Measurements from ENCODE around the gene POU2F3. TPM values are rescaled to one million over a fixed set of nuclear protein-coding genes. Genes with fewer than 3 reads are reported as not detected.

Gene POU2F3
- total RNA-seq, 1 donor from 2014 or later = not detected

DNA sequence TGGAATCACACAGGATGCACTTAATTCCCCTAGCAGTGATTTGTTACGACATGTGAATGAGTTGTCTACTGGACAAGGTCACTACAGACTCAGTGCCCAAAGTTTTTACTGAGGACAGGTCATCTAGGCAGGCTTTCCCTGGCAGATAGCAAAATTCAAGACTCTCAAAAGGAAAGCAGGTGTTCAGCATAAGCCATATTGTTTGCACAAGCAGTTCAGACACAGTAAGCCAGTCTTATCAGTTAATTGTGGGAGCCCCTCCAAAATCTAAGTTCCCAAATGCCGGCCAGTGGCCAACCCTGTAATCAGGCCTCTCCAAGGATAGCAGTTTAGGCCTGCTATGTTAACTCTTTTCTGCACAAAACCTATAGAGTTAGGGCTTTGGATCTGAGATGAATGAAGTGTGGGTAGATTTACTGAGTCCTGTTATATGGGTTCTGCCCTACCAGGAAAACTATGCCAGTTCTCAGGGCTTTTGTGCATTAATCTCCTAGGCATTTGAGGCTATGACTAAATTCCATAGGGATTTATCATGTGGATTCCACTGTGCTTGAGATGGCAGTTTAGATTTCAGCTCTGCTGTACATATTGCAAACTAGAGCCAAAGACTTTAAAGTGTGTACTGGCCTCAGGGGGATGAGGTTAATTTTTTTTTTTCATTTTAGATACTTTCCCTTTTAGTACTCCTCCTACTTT lies 91.5 kb downstream of the POU2F3 start:
- H3K27ac Mint-ChIP-seq = no peak overlapping the region
- TF ChIP-seq EZH2 (IDR thresholded peaks at IDR 0.05) (no peak), EZH2phosphoT487 (IDR thresholded peaks at IDR 0.05) (no peak)
- TF ChIP-seq, protein P1, sequence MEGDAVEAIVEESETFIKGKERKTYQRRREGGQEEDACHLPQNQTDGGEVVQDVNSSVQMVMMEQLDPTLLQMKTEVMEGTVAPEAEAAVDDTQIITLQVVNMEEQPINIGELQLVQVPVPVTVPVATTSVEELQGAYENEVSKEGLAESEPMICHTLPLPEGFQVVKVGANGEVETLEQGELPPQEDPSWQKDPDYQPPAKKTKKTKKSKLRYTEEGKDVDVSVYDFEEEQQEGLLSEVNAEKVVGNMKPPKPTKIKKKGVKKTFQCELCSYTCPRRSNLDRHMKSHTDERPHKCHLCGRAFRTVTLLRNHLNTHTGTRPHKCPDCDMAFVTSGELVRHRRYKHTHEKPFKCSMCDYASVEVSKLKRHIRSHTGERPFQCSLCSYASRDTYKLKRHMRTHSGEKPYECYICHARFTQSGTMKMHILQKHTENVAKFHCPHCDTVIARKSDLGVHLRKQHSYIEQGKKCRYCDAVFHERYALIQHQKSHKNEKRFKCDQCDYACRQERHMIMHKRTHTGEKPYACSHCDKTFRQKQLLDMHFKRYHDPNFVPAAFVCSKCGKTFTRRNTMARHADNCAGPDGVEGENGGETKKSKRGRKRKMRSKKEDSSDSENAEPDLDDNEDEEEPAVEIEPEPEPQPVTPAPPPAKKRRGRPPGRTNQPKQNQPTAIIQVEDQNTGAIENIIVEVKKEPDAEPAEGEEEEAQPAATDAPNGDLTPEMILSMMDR (IDR thresholded peaks at IDR 0.05) = no peak

DNA sequence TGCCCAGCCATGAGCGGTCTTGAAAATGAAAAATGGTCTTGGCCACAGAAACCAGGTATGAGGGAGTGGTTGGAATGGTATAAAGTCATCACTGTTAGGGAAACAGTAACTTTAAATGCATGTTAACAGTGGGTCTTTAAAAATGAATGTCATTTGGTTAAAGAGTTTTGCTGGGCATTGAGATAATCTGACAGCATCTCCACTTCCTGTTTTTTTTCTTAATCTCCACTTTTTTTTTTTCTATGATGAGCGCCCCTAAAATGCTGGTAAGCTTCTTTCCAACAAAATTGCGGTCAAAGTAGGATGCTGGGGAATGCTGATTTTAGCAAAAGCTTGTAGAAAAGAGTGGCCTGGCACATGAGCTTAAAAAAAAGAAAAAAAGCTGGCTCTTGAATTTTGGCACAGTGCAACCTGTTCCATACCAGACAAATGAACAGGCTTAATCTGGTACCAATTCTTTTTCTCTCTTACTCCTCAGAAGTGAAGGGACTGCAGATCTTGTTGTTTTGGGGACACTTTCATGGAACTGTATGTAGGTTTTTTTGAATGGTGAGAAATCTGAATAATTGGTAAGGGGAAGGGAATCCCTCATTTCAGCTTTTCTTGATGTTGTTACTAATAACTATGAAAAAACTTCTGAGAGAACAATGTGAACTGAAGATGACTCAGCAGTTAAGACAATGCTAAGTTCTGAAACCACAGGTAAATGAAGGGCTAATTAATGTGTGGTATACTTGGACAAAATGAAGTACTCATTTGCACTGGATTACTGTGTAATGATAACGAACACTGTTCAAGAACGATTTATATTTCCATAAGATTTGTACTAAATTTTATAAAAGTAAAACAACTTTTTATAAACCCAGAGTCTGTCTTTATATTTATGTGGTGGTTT lies 93.1 kb downstream of the POU2F3 start:
- Histone ChIP-seq H2AFZ (replicated peaks) (no peak overlapping the region), H4K20me1 (ENCODE audit: low read depth) (peaks cover 14% of the 10 kb centered on the region), H3K27me3 (no peaks in the 10 kb centered on the region), H3K36me3 (no peaks in the 10 kb centered on the region), H3K79me2 (ENCODE audit: low read depth) (peaks cover 14% of the 10 kb centered on the region), H3K27ac (no peak overlapping the region), H3K9ac (no peak overlapping the region), H3F3A (ENCODE audit: low read depth) (peaks cover 38% of the 10 kb centered on the region), H3K4me3 (no peak overlapping the region), H3K9me3 (ENCODE audit: low read depth) (no peaks in the 10 kb centered on the region), H3K4me2 (no peak overlapping the region), H3K4me1 (peaks cover 2% of the 10 kb centered on the region)
- H3K36me3 Mint-ChIP-seq = peaks cover 6% of the 10 kb centered on the region
- DNase-seq (ENCODE audit: low spot score) = no peak
- TF ChIP-seq EZH2phosphoT487 (IDR thresholded peaks at IDR 0.05) (no peak), EZH2 (IDR thresholded peaks at IDR 0.05) (no peak)
- TF ChIP-seq, protein P1 (IDR thresholded peaks at IDR 0.05) = no peak
- no peak overlapping the region for H3K27ac Mint-ChIP-seq
- no peaks in the 10 kb centered on the region for H3K27me3 Mint-ChIP-seq (ENCODE audit: insufficient read depth, low read depth)
- peaks cover 2% of the 10 kb centered on the region for H3K9me3 Mint-ChIP-seq
- H3K4me1 Mint-ChIP-seq = peaks cover 10% of the 10 kb centered on the region
- no peak overlapping the region for H3K4me3 Mint-ChIP-seq

More for the DNA sequence above, 91.5 kb downstream of the POU2F3 start:
- Histone ChIP-seq H3K4me3 (no peak overlapping the region), H3K79me2 (ENCODE audit: low read depth) (peaks cover 15% of the 10 kb centered on the region), H3F3A (ENCODE audit: low read depth) (peaks cover 24% of the 10 kb centered on the region), H3K4me2 (no peak overlapping the region), H3K9me3 (ENCODE audit: low read depth) (no peaks in the 10 kb centered on the region), H3K27ac (no peak overlapping the region), H2AFZ (replicated peaks) (no peak overlapping the region), H3K4me1 (peaks cover 3% of the 10 kb centered on the region), H3K9ac (no peak overlapping the region), H3K27me3 (no peaks in the 10 kb centered on the region), H3K36me3 (no peaks in the 10 kb centered on the region), H4K20me1 (ENCODE audit: low read depth) (peaks cover 11% of the 10 kb centered on the region)
- Mint-ChIP-seq H3K9me3 (no peaks in the 10 kb centered on the region), H3K4me3 (no peak overlapping the region), H3K4me1 (peaks cover 18% of the 10 kb centered on the region), H3K36me3 (peaks cover 6% of the 10 kb centered on the region), H3K27me3 (ENCODE audit: insufficient read depth, low read depth) (no peaks in the 10 kb centered on the region)
- no peak for DNase-seq (ENCODE audit: low spot score)

DNA sequence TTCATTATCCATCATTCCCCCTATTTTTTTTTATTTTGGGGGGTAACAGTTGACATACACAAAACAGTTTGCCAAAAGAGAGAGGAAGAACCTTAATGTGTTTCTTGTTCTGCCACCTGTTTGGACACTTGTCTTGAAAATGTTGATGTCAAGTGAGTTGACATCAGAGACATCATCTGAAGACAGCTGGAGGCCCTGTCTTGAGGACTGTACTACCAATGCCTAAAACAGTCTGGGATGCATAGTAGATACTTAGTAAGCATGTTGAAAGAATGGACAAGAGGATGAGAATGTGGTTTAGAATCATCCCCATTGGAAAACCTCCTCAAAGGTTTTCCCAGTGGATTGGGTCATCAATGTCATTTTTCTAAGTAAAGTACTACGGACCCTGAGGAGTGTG lies 93.9 kb downstream of the POU2F3 start:
- H3K27ac ChIP-seq = no peak overlapping the region
- peaks cover 21% of the 10 kb centered on the region for H4K20me1 ChIP-seq (ENCODE audit: low read depth)
- no peak for DNase-seq (ENCODE audit: low spot score)
- no peak overlapping the region for H3K4me2 ChIP-seq
- no peak overlapping the region for H3K9ac ChIP-seq
- no peak overlapping the region for H2AFZ ChIP-seq (replicated peaks)
- Mint-ChIP-seq H3K27ac (no peak overlapping the region), H3K9me3 (peaks cover 2% of the 10 kb centered on the region), H3K27me3 (ENCODE audit: insufficient read depth, low read depth) (no peaks in the 10 kb centered on the region), H3K4me1 (peaks cover 15% of the 10 kb centered on the region), H3K36me3 (peaks cover 3% of the 10 kb centered on the region), H3K4me3 (no peak overlapping the region)
- H3K4me3 ChIP-seq = no peak overlapping the region
- peaks cover 21% of the 10 kb centered on the region for H3K79me2 ChIP-seq (ENCODE audit: low read depth)
- H3K4me1 ChIP-seq = peaks cover 10% of the 10 kb centered on the region
- peaks cover 38% of the 10 kb centered on the region for H3F3A ChIP-seq (ENCODE audit: low read depth)
- TF ChIP-seq, protein P1 (IDR thresholded peaks at IDR 0.05) = no peak
- no peak for TF ChIP-seq EZH2 (IDR thresholded peaks at IDR 0.05)
- TF ChIP-seq EZH2phosphoT487 (IDR thresholded peaks at IDR 0.05) = no peak
- H3K27me3 ChIP-seq = no peaks in the 10 kb centered on the region
- H3K36me3 ChIP-seq = no peaks in the 10 kb centered on the region
- no peaks in the 10 kb centered on the region for H3K9me3 ChIP-seq (ENCODE audit: low read depth)
